GM20000 (cell line): Measurements from ENCODE around the gene DLD.
"Not testable (repeated sequence)": the region's sequence is repeated elsewhere in the genome, so short reads cannot be mapped to it uniquely, and the experiment has no call there.

ENCODE experiments used
- DNase-seq: peaks from one replicate; pipeline ENCODE4 v3.0.0; 2012; ENCODE audit warnings: low spot score
- CTCF ChIP-seq: IDR thresholded peaks from 2 replicates; pipeline ENCODE4 v1.5.1; 2012; ENCODE audit warnings: mild to moderate bottlenecking, control low read depth; ENCODE audit errors: extremely low read depth, missing control alignments

DLD gene

DNA sequence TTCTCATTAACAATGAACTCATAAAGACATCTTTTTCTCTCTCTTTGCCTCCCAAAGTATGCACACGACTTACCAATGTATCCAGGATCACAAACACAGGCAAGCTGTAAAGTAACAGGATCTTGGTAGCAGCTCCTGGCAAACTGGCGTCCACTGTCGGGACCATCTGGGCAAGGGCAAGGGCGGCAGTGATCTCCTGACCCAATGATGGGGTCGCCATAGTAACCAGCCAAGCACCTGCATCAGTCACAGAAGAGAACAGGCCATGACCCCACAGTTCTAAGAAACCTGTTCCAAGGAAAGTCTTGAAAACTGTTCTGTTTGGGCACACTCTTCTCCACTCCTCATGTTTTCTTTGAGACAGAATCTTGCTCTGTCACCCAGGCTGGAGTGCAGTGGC is 64.4 kb downstream of the DLD start:
- no peak for TF ChIP-seq CTCF
- no peak for DNase-seq

- DNase-seq: not testable (repeated sequence)
These were observed 66.0 kb downstream of the DLD start for GRCh38 chr7:107956950-107957349.

GRCh38 chr7:107957436-107957835 is 66.5 kb downstream of the DLD start:
- TF ChIP-seq CTCF: no peak
- no peak for DNase-seq

DNA sequence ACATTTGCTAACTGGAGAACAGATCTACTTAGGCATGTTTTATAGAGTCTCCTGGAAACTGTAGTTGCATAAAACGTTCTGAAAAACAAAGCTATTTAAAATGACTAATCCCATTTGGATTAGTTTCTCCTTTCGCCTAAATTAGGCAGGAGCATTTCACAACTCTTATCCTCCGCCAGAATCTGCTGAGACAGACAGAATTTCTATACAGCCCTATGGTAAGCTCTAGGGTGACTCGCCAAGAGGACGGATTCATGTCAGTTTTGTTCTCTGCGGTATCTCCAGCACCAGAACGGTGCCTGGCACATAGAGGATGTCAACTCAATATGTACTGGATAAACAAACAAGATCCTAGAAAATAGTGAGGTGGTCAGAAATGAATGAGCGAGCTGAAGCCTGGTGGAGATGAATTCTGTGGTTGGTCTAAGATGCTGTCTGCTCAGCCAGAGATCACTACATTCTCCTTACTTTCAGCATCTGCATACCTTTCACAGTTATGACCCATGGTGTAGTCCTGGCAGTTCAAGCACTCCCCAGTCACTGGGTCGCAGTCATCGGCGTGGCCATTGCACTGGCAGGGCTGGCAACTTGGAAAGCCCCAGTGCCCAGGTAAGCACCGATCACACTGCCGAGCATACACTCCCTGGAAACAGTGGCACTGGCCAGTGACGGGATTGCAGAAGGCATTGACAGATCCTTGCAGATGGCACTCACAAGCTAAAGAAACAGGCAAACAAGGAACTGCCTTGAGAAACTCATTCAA is 68.0 kb downstream of the DLD start:
- no peak for TF ChIP-seq CTCF
- no peak for DNase-seq

DNA sequence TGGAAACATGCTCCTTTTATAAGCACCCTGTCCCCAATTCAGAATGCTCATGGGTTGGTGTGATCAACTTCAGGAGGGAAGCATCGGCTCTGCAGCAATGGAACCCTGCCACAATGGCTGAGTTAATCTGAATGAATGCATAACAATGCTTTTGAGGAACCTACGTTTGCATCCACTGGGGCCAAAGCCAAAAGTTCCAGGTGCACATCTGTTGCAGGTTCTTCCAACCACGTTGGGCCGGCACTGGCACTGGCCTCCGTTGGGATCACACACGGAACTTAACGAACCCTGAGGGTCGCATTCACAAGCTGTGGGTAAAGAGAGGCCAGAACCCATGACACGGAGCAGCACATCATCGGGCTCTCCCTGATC is 68.5 kb downstream of the DLD start:
- TF ChIP-seq CTCF: no peak
- no peak for DNase-seq

- no peak for TF ChIP-seq CTCF
- no peak for DNase-seq
These were observed 69.3 kb downstream of the DLD start for GRCh38 chr7:107960272-107960671.

DNA sequence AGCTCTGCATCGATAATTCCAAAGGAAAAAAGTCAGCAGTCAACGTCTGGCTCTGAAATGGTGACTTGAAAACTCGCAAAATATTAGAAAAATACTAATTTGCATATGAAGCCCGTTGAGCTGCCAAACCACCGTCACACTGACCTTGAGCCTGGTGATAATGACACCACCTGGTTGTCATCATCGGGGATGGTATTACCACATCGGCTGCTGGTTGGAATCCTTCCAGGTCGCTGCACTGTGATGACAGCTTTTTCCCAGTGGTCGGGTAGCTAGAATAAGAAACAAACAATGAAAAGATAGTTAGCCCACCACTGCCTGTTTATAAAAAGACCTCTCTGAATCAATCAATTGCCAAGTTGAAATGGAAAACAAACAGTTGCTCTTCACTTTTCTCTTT is 70.4 kb downstream of the DLD start:
- TF ChIP-seq CTCF: no peak
- no peak for DNase-seq

DNA sequence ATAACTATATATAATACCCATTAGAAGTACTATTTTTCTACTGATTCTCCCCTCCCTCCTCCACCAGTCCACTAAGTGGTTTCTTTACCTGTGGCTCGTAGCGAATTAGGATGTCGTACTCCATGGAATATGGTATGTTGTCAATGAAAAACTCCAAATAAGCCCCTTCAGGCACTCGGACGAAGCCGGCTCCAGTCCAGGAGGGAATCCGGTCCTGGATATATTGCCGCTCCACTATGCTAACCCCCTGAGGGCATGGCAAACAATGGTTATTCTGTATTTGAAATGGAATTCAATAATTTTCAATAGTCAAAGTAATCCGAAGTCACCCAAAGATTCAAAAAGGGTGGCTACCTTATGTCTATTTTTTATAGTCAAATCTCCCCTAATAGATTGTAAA is 71.8 kb downstream of the DLD start:
- no peak for TF ChIP-seq CTCF
- DNase-seq: no peak
